ENCODE measurements around the gene DBH.

DBH gene

DNA sequence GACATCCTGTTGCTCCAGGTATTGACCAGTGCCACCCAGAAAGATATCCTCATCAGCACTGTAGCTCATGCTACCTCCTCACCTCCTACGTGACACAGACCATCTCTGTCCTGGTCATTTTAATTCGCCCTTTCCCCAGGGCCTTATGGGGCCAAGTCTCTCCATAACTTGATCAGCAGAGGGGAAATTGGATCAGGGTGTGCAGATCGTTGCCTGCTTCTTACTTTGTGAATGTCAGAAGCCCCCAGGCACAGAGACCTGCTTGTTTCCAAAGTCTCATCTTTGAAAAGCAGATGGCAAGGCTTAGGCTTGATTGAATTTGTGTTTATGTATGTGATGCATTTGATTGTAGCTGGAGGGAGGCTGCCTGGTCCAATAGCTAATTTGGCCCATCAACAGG is 8.8 kb upstream of the DBH start:
- DNase-seq = no peak

DNA sequence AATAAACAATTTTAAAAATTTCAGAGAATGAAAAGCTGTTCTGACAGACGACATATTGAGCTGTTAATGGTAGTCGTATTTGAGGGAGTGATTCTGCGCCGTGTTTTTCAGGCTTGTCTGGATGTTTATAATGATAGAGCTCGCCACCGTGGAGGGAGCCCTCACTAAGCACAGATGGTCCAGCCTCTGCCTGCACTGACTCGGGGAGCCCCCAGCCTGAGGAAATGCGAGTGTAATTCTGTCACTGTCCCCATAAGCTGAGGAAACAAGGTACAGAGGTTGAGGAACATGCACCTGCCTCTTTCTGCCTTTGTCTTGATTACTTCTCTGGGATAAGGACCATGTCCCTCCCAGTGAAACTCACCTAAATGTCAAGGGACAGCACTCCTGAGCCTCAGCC is 7.4 kb upstream of the DBH start:
- no peak for DNase-seq

DNA sequence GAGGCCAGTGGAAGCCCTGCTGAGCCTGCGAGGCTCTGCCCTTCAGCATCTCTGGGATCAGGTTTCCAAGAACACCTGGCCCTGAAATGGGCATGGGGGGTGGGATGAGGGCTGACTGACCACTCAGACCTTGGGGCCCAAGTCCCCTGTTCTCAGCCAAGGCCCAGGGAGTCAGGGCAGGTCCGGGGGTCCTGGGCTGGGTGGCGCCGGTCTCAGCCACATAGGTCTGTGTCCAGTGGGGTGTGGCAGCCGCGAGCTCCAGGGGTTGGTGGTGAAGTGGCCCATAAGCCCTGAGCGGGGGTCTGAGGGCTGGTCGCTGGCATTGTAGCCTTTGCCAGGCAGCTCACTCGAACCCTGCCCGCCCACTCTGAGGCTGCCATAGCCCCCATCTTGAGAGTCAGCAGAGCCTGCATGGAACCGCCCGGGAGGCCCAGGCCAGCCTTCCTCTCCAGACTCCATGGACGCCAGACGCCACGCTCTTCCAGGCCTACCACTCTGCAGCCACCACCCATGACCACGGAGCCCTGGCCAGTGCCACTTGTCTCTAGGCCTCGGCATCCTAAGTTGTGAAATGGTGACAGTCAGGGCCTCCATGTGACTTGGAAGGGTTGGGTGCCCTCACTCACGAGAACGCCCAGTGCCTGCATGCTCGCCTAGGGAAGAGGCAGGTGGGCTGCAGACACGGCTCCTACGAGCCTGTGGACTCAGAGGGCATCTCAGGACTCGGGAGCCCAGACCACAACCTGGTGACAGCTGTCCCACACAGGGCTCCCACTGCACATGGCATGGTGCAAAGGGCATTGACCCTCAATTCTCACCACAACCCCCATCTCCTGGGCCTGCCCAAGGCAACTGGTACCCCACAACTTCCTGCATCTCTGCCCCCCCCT is 6.7 kb upstream of the DBH start:
- DNase-seq = no peak

DNA sequence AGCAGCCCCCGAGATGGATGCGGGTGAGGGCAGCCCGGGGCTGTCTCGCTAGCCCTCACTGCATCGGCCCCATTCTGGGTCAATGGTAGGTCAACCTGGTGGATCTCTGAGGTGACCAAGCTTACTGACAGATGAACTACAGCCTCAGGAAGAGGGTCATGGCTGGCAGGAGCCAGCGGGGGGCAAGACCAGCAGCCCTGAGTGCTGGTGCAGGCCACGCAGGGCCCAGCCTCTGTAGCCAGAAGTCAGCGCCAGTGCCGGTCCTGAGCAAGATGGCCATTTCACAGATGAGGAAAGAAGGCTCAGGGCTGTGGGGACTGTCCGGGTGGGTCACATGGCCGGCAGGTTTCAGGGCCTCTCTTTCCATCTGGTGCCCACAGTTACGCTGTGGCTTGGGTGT is 5.1 kb upstream of the DBH start:
- no peak for DNase-seq

DNA sequence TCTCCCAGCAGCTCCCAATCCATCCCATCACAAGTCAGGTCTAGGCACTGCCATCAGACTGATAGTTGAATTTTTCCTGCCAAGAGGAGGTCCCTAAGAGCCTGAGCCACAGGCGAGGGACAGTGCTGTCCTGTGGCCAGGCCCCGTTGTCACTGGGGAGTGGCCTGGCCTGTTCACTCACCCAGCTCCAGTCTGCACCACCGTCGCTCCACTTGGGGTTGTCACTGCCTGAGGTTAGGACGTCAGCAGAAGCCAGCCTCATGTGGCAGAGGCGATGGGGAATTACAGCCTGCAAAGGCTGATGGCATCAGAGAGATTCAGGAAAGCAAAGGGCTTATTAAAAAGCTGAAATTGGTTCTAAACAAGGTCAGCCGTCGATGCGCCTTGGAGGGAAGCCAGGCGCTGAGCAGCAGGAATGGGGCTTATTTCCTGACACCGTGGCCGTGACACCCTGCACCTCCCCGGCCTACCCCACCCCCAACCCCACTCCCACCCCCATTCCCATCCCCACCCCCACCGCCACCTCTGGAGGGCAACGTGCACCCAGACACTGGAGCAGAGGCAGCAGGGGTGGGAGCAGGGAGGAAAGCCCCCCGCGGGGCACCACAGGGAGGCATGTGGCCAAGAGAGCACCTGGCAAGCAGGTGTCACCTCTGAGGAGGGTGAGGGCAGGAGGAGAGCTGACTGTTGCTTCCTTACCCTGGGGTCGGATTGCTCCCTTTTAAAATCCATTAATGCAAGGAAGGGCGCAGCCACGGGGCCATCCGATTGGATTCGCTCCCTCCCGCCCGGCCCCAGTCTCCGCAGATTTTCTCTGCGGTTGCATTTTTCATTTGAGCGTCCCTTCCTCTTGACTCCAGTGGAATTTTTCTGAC is 3.1 kb upstream of the DBH start:
- no peak for DNase-seq

DNA sequence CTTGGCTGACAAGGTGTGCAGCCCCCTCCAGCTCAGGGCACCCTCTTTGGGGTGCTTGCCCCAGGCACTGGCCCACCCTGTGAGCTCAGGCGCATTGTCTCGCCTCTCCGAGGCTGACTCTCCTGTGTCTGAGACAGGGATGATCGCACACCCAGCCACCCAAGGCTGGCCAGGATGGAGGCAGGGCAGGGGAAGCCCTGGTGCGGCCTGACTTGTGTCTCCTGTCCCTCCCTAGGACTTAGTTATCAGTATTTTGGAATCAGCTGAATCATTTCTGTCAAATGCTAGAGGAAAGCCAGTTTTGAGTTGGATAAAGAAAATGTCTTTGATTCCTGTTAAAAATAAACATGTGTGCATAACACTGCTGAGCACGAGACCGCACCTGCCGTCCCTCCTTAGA is 2.5 kb upstream of the DBH start:
- DNase-seq = no peak

DNA sequence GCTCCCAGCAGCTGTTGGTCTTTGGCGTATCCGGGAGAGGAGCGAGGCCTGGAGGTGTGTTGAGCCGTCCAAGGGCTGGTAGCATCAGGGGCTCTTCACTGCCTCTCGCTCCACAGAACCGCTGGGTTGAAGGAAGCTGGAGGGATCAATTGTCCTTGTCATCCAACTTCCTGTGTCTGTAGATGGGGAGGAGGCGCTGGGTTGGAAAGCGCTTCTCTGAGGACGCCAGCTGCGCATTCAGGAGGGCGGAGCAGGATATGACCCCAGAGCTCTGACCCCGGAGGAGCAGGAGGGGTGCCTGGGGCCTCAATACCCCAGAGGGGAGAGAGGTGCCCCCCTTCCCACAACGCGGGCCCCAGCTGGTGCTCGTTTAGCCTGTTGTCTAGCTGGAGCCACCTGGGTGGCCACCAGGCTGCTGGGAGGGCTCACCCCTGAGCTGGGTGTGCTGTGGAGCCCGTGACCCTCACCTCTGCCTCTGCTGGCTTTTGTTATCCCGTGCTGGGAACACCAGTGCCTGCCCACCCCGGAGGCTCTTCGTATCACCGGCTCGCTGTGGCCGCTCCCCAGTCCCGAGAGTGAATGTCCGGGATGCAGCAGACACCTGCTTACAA is 2.0 kb upstream of the DBH start:
- DNase-seq = no peak

DNA sequence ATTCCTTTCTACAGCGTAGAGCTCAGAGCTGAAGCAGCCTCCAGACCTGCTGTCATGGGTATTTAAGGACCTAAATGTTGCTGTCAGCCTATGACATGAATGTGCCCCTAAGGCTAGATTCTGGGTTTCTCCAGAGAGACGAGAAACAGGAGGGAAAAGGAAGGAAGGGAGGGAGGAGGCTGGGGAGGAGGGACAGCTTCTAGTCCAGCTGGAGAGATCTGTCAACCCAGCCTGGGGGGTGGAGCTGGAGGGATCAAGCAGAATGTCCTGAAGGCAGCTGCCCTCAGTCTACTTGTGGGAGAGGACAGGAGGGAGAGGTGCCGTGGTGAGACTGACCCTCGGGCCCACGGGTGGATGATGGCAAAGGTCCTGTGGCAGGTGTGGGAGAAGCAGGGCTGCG is 1.1 kb upstream of the DBH start:
- DNase-seq = no peak

DNA sequence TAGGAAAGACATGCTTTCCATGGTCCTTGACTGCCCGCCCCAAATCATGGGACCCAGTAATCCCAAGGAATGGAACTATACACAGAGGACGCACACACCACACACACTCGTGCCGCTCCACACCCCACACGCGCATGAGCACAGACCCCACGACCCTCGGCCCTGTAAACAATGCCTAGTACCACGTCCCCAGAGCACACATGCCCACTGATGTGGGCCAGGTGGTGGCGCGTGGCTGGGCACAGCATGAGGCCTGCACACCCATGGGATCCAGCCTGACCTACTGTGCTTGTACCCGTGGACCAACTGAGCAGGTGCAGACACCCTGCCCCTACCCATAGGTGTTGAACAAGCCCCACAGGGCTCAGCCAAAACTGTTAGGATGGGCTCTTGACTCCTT is 739 bp downstream of the DBH start:
- DNase-seq = no peak

DNA sequence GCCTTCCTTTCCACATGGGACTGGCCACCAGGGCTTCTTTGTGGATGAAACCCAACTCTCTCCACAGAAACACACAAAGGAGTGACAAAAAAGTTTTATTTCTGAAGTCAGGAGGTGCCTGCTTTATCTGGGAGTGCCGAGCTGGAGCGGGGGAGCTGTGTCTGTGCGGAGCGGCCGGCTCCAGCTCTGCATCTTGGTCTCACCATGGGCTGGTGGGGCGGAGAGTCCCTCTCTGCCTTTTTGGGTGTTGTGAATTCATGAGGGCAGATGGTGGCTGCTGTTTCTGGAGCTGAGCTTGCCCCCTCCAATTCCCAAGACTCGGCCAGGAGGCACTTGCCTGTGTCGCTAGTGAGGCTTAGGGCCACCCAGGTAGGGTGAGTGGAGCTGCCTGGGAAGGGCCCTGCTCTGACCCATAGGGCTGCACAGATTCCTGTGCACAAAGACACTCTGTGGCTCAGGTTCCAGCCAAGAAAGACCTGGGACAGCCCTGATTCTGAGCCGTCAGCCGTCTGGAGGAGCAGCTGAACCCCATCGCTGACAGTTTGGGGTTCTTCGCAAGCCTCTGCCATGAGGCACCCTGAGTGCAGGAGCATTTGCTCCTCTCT is 1.4 kb downstream of the DBH start:
- no peak for DNase-seq

DNA sequence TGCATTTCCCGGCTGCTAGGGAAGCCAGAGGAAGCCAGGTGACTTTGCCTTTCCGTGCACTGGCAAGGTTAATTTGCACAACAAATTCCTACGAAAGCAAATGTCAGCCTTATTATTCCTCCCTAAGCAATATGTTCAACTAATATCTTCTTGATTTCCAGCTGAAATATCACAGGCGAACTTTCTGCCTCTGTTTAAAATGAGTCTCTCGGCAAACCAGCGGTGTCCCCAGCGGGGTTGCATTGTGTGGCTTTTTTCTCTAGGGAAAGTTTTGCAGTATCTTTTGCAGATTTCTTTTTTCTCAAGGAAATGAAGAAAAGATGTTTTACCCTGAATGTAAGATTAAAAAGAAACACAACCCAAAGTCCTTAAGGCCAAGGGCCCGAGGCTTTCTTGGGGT is 1.9 kb downstream of the DBH start:
- no peak for DNase-seq

DNA sequence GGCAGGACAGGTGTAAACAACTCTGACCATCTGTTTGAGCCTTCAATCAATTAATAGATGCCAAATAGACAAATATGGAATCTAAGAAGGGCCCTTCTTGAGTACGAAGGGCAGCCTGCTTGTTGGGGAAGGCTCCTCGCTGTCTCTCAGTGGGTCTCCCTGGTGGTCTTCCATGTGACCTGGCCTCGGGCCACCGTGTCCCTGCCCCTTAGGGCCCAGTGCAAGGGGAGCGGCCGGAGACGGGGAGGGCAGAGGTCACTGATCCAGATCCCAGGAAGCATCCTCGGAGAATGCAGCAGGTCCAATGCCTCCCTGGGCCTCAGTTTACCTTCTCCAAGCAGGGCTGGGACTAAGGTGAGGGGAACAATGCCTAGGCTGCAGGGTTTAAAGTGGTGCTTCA is 2.5 kb downstream of the DBH start:
- no peak for DNase-seq

DNA sequence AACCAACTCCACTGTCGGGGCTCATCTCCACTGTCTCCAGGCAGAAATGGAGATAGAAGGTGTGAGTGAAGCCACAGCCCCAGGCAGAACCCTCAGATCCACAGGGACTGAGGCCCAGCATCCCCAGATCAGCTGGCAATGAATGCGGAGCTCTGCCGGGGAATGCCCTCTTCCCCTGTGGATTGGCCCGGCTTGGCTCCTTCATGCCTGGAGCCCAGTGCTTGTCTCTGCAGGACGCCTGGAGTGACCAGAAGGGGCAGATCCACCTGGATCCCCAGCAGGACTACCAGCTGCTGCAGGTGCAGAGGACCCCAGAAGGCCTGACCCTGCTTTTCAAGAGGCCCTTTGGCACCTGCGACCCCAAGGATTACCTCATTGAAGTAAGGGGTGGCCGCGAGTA is 3.5 kb downstream of the DBH start:
- DNase-seq = no peak

DNA sequence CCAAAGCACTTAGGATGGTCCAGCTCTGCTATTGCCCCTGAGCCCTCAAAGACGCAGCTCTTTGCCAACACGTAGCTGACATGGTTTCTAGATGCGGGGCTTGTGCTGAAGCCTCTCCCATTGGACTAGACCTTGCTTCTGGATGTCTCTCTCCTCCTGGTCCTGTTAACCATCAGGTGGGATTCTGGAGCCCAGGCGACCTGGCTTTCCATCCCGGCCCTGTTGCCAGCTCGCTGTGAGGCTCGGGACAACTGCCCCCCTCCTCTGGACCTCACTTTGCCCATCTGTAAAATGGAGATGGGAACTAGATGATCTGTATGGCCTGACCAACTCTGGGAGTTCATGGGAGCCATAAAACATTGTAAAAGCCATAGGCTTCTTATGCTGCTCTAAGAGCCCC is 4.0 kb downstream of the DBH start:
- DNase-seq = no peak

DNA sequence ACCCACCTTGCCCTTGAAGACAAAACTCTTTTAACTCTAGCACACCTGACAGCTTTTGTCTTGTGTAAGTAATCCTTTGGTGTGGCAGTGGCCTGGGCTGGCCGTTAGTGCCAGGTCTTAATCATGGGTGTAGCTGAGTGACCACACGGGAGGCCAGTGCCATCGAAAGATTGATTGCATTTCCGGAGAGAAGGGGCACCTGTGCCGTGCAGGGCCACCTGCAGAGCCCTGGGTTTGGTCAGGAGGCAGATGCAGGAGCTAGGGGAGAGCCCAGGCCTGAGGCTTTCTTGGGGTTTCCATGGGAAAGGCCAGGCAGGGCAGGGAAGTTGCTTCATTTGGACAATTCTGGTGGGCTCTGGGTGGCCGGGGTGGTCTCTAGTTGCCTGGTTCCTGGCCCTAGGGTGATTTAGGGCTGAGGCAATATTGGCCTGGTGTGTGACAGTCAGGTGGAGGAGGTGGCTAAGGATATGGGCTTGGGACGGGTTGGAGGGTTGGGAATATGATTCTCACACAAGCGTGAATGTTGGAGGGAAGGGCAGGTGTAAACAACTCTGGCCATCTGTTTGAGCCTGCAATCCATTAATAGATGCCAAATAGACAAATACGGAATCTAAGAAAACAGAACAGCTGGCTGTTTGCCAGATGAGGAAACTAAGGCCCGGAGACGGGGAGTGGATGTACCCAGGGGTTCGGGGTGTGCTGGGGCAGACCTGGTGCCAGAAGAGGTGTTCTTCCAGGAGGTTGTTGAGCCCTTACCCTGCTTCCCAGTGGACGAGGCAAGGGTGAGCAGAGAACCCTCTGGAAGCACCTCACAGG is 4.6 kb downstream of the DBH start:
- no peak for DNase-seq

DNA sequence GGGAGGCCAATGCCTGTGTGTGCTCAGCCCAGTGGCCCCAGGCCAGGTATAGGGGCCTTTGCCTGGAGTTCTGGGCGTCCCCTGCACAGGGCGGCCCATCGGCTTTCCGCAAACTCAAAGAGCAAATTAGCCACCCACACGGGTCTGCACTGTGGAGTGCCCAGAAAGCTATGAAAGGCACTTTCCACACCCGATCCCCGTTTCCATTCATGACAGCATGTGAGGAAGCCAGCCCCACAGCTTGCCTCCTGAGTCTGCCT is 5.2 kb downstream of the DBH start:
- no peak for DNase-seq

DNA sequence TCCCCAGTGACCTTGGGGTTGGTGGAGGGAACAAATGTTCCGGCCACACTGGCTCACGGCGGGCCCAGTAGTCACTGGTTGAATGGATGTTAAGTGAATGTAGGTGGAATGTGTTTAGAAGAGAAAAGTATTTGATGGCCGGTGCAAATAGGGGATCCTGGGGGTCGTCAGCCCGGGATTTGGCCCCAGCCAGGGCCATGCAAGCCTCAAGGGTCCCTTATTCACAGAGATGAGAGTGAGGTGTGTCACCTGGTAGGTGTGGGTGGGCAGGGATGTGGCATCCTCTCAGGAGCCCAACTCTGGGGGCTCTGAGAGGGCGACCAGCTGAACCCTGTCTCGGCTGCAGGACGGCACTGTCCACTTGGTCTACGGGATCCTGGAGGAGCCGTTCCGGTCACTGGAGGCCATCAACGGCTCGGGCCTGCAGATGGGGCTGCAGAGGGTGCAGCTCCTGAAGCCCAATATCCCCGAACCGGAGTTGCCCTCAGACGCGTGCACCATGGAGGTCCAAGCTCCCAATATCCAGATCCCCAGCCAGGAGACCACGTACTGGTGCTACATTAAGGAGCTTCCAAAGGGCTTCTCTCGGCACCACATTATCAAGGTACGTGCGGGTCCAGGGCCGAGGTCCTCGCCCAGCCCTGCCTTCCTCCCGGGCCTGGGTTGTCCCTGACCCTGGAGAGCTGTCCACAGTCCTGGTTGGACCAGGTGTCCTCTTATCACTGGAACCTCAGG is 5.9 kb downstream of the DBH start:
- no peak for DNase-seq

DNA sequence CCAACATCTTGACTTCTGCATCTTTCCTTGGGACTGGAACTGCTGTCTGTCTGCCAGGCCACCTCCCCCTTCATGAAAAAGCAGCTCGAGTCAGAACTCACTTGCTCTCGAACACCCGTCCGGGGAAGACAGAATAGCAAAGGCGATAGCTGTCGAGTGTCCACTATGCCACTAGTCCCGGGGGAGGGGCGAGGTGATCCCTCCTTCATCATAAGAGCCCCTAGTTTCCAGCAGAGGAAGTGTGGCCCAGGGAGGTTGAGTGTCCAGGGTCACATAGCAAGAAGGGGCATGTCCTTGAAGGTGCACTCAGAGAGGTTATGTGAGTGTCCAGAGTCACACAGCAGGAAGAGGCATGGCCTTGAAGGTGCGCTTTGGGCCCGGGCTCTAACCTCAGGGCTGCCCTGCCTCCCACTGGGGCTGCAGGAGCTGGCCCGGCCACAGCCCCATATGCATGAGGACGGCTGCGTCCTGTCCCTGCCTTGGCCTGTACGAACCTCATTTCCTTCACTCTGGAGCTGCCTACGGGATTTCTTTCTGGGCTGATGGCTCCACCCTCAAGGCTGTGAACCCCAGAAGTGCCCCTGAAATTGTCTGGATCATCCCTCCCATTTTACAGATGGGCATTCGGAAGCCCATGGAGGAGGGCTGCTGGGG is 6.7 kb downstream of the DBH start:
- no peak for DNase-seq

DNA sequence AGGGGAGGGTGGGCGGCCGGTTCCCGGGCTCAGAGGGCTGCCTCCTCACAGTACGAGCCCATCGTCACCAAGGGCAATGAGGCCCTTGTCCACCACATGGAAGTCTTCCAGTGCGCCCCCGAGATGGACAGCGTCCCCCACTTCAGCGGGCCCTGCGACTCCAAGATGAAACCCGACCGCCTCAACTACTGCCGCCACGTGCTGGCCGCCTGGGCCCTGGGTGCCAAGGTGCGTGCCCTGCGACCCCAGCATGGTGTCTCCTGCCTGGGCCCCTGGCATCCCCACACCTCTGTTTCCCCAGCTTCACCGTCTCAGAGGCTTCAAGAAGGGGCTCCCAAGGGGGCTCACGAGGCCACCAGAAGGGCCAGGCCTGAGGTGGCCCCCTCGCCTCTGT is 7.2 kb downstream of the DBH start:
- no peak for DNase-seq

DNA sequence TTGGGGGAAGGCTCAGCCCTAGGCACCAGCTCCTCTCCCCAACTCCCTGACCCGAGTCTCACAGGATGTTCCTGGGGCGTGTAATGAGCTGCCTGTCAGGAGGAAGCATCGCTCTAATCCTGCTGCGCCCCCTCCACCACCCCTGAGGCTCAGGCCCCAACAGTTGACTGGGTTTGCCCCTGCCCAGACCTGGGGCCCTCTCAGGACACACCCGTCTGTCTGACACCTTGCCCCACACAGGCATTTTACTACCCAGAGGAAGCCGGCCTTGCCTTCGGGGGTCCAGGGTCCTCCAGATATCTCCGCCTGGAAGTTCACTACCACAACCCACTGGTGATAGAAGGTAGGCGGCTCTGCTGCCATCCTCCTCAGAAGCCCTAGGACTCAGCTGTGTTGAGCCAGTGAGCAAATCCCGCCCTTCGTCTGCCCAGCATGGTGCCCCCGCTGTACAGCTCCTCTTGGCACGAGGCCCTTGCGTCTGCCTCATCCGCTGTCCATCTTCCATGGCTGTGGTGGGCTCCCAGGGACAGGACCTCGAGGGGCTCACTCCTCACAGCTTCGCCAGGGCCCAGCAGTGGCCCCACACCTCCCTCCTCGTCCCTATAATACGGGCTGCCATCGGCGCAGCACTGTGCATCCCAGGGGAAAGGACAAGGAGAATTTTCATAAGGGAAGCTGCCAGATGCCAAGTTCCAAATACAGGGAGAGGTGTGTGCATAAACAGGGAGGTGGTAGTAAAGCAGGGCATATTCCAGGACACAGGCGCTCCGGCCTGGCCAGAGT is 8.0 kb downstream of the DBH start:
- no peak for DNase-seq

Data from amniotic stem cell (primary cell).